ENCODE measurements around the gene RANGAP1. TPM values are rescaled to one million over a fixed set of nuclear protein-coding genes. Genes with fewer than 3 reads are reported as not detected.

The RANGAP1 gene
- total and polyA plus RNA-seq, 8 donors: 18.9 to 127 (median 38.5) TPM

- peaks cover 11 to 56% (median 36%) of the 10 kb centered on the region in 4 donors for H3K4me1 ChIP-seq
- H3K36me3 ChIP-seq: peaks cover 0 to 24% (median 16%) of the 10 kb centered on the region in 4 donors
- peak overlapping the region in 3 of 5 donors; percentile 4 to 8 (median 5) for H3K27ac ChIP-seq
- intact Hi-C loops (cut with DNase I; ENCODE audit: low total_unique reads): no loop called here
- no peaks in the 10 kb centered on the region for H3K9me3 ChIP-seq
- no peak for DNase-seq
- no peak for TF ChIP-seq POLR2A (IDR thresholded peaks at IDR 0.05)
- no peak for TF ChIP-seq EP300 (IDR thresholded peaks at IDR 0.05)
- no peak for TF ChIP-seq POLR2AphosphoS5 (IDR thresholded peaks at IDR 0.05)
- TF ChIP-seq CTCF (IDR thresholded peaks at IDR 0.05): no peak
- 82 to 97% (median 89%) methylated on average over 4 of the region's 4 CpGs for WGBS, 5 donors
- no peak overlapping the region for H3K4me3 ChIP-seq
- no peaks in the 10 kb centered on the region for H3K27me3 ChIP-seq
Observed at GRCh38 chr22:41305646-41306045, 19.7 kb upstream of the RANGAP1 start.

GRCh38 chr22:41302811-41303210, 16.8 kb upstream of the RANGAP1 start:
- H3K4me1 ChIP-seq: peaks cover 12 to 49% (median 35%) of the 10 kb centered on the region in 4 donors
- intact Hi-C loops (cut with DNase I; ENCODE audit: low total_unique reads): no loop called here
- DNase-seq: no peak
- H3K27me3 ChIP-seq: no peaks in the 10 kb centered on the region
- H3K36me3 ChIP-seq: peaks cover 0 to 15% (median 10%) of the 10 kb centered on the region in 4 donors
- no peaks in the 10 kb centered on the region for H3K9me3 ChIP-seq
- H3K27ac ChIP-seq: peak overlapping the region; percentile 85 to 88 (median 88)
- peak overlapping the region; percentile 70 to 91 (median 77) for H3K4me3 ChIP-seq
- TF ChIP-seq CTCF (IDR thresholded peaks at IDR 0.05) (no peak), POLR2A (IDR thresholded peaks at IDR 0.05) (no peak), EP300 (IDR thresholded peaks at IDR 0.05) (no peak), POLR2AphosphoS5 (IDR thresholded peaks at IDR 0.05) (no peak)
- WGBS, 5 donors: 4 to 14% (median 7%) methylated on average over 5 of the region's 5 CpGs

GRCh38 chr22:41302021-41302767, 16.2 kb upstream of the RANGAP1 start:
- peak overlapping the region; percentile 85 to 88 (median 88) for H3K27ac ChIP-seq
- no peaks in the 10 kb centered on the region for H3K27me3 ChIP-seq
- peak overlapping the region; percentile 70 to 91 (median 77) for H3K4me3 ChIP-seq
- DNase-seq: peak in 1 of 2 donors; percentile 79
- WGBS, 5 donors: 0 to 1% (median 1%) methylated on average over 11 to 60 of the region's 60 CpGs
- H3K4me1 ChIP-seq: peaks cover 12 to 43% (median 32%) of the 10 kb centered on the region in 4 donors
- H3K36me3 ChIP-seq: peaks cover 0 to 9% (median 5%) of the 10 kb centered on the region in 4 donors
- intact Hi-C loops (cut with DNase I; ENCODE audit: low total_unique reads): no loop called here
- H3K9me3 ChIP-seq: no peaks in the 10 kb centered on the region
- TF ChIP-seq EP300 (IDR thresholded peaks at IDR 0.05) (no peak), CTCF (IDR thresholded peaks at IDR 0.05) (no peak), POLR2AphosphoS5 (IDR thresholded peaks at IDR 0.05) (no peak), POLR2A (IDR thresholded peaks at IDR 0.05) (no peak)

- Histone ChIP-seq H3K27ac (peak within 1 kb of the TSS; percentile 85 to 88 (median 88)), H3K36me3 (peaks cover 0 to 7% (median 3%) of the 10 kb centered on the region in 4 donors), H3K27me3 (no peaks in the 10 kb centered on the region), H3K9me3 (no peaks in the 10 kb centered on the region), H3K4me3 (peak within 1 kb of the TSS; percentile 70 to 91 (median 77)), H3K4me1 (peaks cover 12 to 41% (median 32%) of the 10 kb centered on the region in 4 donors)
- WGBS, 5 donors: 0 to 1% (median 1%) methylated on average over 57 to 74 of the region's 74 CpGs
- intact Hi-C loops (cut with DNase I; ENCODE audit: low total_unique reads): no loop called here
- TF ChIP-seq POLR2A (IDR thresholded peaks at IDR 0.05): no peak
- TF ChIP-seq POLR2AphosphoS5 (IDR thresholded peaks at IDR 0.05): peak; percentile 46 to 81 (median 51)
- peak in 3 of 7 experiments; percentile 40 to 58 (median 40) for TF ChIP-seq CTCF (IDR thresholded peaks at IDR 0.05)
- TF ChIP-seq EP300 (IDR thresholded peaks at IDR 0.05): no peak
- DNase-seq: peak; percentile 84 to 95
Observed at GRCh38 chr22:41301085-41302020, 15.4 kb upstream of the RANGAP1 start, which contains the start of gene ZC3H7B. Gene ZC3H7B (plus strand): TSS chr22:41301525. CDS start chr22:41320661, 19,136 bp downstream.

Measured in stomach (tissue), 9 donors.